Breast epithelium (tissue), 3 donors: ENCODE results near the gene AP2S1.

Experiments used
- POLR2A ChIP-seq: fragments of 450-650 bp; IDR thresholded peaks from one replicate; pipeline ENCODE4 v1.6.1; 2016; ENCODE audit warnings: antibody characterized with exemption, mild to moderate bottlenecking, moderate library complexity
- POLR2AphosphoS5 ChIP-seq, 3 donors: sonication (generic); formaldehyde crosslinking; IDR thresholded peaks; one replicate each; pipeline ENCODE4 v1.6.1; 2017; ENCODE audit warnings: antibody characterized with exemption in 3 of 3
- TF ChIP-seq, protein P1 (sequence below), 3 donors: fragments of 450-650 bp; IDR thresholded peaks; one replicate each; pipeline ENCODE4 v1.5.1; 2016 to 2017; ENCODE audit warnings: antibody characterized with exemption in 3 of 3, mild to moderate bottlenecking in 3 of 3, moderate library complexity in 3 of 3

DNA sequence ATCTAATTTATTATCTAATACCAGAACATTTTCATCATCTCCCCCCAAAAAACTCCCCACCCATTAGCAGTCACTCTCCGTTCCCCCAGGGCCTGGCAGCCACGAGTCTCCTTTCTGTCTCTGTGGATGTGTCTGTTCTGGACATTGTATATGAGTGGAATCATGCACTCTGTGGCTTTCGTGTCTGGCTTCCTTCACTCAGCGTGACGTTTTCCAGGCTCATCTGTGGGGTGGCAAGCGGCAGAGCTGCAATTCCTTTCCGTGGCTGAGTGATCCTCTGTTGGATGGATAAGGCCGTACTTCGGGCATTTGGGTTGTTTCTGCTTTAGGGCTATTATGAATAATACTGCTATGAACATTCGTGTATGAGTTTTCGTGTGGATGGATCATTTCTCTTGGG lies 3.1 kb downstream of the AP2S1 start:
- TF ChIP-seq, protein P1, sequence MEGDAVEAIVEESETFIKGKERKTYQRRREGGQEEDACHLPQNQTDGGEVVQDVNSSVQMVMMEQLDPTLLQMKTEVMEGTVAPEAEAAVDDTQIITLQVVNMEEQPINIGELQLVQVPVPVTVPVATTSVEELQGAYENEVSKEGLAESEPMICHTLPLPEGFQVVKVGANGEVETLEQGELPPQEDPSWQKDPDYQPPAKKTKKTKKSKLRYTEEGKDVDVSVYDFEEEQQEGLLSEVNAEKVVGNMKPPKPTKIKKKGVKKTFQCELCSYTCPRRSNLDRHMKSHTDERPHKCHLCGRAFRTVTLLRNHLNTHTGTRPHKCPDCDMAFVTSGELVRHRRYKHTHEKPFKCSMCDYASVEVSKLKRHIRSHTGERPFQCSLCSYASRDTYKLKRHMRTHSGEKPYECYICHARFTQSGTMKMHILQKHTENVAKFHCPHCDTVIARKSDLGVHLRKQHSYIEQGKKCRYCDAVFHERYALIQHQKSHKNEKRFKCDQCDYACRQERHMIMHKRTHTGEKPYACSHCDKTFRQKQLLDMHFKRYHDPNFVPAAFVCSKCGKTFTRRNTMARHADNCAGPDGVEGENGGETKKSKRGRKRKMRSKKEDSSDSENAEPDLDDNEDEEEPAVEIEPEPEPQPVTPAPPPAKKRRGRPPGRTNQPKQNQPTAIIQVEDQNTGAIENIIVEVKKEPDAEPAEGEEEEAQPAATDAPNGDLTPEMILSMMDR (IDR thresholded peaks at IDR 0.05) = no peak
- TF ChIP-seq POLR2A (no peak), POLR2AphosphoS5 (IDR thresholded peaks at IDR 0.05) (no peak)
